ENCODE measurements around the gene DUSP8.

DNA sequence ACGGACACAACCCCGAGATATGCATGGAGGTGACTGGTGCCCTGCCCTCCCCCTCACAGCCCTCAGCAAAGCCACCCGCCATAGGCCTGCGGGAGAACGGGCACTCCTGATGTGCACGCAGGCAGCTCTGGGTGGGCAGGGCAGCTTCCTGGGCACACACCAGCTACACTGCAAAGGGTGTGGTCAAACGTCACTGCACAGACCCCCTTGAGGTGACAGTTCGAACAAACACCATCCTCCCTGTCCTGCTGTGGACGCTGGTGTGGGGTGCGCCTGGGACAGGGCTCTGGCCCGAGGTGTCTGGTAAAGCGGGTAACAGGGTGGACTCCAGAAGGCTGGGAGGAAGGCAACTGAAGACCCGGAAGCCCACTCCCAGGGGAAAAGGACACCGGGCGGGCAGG, 63.6 kb downstream of the DUSP8 start:
- TF ChIP-seq, protein P1, sequence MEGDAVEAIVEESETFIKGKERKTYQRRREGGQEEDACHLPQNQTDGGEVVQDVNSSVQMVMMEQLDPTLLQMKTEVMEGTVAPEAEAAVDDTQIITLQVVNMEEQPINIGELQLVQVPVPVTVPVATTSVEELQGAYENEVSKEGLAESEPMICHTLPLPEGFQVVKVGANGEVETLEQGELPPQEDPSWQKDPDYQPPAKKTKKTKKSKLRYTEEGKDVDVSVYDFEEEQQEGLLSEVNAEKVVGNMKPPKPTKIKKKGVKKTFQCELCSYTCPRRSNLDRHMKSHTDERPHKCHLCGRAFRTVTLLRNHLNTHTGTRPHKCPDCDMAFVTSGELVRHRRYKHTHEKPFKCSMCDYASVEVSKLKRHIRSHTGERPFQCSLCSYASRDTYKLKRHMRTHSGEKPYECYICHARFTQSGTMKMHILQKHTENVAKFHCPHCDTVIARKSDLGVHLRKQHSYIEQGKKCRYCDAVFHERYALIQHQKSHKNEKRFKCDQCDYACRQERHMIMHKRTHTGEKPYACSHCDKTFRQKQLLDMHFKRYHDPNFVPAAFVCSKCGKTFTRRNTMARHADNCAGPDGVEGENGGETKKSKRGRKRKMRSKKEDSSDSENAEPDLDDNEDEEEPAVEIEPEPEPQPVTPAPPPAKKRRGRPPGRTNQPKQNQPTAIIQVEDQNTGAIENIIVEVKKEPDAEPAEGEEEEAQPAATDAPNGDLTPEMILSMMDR (IDR thresholded peaks at IDR 0.05; ENCODE audit: low read length): no peak
- TF ChIP-seq EZH2 (IDR thresholded peaks at IDR 0.05; ENCODE audit: borderline replicate concordance, low read length): no peak

All from OCI-LY1 (cell line).